Measurements from ENCODE around the gene BMP10. TPM values are rescaled to one million over a fixed set of nuclear protein-coding genes. Genes with fewer than 3 reads are reported as not detected.

Gene BMP10
- total RNA-seq, 1 donor from 2014 or later: 0.13 TPM

DNA sequence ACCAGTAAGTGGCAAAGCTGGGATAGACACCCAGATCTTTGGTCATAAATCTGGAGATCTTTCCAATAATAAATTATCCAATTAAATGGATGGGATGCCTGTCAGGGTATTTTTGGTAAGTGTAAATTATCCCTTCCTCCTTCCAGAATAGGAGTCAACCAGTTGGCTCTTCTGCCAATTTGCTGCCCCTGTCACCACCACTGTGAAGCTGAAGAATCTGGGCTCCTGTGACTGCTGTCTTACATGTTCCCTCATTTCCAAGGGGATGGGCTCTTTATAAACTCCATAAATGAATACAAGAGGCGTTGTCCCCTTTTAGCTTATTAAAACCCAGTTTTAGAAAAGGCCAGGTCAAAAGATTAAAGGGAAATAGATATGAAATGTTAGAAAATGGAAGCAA lies 17.8 kb upstream of the BMP10 start:
- Mint-ChIP-seq H3K36me3 (no peaks in the 10 kb centered on the region), H3K27me3 (ENCODE audit: low read depth) (peaks cover 27% of the 10 kb centered on the region), H3K4me1 (peaks cover 3% of the 10 kb centered on the region), H3K27ac (no peak overlapping the region), H3K9me3 (peaks cover 6% of the 10 kb centered on the region), H3K4me3 (no peak overlapping the region)
- TF ChIP-seq, protein P1, sequence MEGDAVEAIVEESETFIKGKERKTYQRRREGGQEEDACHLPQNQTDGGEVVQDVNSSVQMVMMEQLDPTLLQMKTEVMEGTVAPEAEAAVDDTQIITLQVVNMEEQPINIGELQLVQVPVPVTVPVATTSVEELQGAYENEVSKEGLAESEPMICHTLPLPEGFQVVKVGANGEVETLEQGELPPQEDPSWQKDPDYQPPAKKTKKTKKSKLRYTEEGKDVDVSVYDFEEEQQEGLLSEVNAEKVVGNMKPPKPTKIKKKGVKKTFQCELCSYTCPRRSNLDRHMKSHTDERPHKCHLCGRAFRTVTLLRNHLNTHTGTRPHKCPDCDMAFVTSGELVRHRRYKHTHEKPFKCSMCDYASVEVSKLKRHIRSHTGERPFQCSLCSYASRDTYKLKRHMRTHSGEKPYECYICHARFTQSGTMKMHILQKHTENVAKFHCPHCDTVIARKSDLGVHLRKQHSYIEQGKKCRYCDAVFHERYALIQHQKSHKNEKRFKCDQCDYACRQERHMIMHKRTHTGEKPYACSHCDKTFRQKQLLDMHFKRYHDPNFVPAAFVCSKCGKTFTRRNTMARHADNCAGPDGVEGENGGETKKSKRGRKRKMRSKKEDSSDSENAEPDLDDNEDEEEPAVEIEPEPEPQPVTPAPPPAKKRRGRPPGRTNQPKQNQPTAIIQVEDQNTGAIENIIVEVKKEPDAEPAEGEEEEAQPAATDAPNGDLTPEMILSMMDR (IDR thresholded peaks at IDR 0.05; ENCODE audit: unreplicated experiment): no peak
- no peak for DNase-seq (ENCODE audit: low spot score in 2 of 2, unreplicated experiment in 2 of 2)

DNA sequence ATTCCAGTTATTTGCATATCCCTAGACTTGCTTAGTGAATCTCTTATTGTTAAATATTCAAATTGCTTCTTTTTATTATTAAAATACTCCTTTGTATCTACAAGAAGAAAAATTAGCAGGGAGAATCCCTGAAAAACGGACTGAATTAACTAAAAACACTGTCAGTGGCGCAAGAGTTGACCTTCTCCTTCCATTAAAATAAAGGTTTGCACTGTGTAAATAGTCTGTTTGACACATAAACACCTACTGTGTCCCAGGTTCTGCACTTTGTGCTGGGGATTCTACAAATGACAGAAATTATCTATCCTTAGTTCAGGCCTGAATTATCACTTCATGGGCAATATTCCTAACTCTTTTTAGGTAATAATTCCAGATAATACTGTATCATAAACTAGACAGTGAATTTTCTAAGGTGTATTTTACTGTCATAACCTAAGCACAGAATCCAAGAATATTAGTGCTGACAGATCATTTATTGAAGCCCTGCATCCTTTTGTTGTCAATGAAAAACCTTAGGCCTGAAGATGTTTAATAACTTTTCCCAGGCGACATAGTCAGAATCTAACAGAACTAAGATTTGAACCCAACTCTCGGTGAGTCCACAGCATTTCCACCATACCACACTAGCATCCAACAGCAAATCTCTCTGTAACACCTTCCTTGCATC lies 17.0 kb upstream of the BMP10 start:
- Mint-ChIP-seq H3K27ac (no peak overlapping the region), H3K9me3 (peaks cover 6% of the 10 kb centered on the region), H3K4me3 (no peak overlapping the region), H3K27me3 (ENCODE audit: low read depth) (peaks cover 21% of the 10 kb centered on the region), H3K36me3 (no peaks in the 10 kb centered on the region), H3K4me1 (peaks cover 3% of the 10 kb centered on the region)
- TF ChIP-seq, protein P1 (IDR thresholded peaks at IDR 0.05; ENCODE audit: unreplicated experiment): no peak
- DNase-seq (ENCODE audit: low spot score in 2 of 2, unreplicated experiment in 2 of 2): no peak

GRCh38 chr2:68885811-68886075 lies 14.5 kb upstream of the BMP10 start:
- TF ChIP-seq, protein P1 (IDR thresholded peaks at IDR 0.05; ENCODE audit: unreplicated experiment): no peak
- DNase-seq (ENCODE audit: low spot score in 2 of 2, unreplicated experiment in 2 of 2): no peak
- Mint-ChIP-seq H3K27ac (no peak overlapping the region), H3K27me3 (ENCODE audit: low read depth) (peaks cover 26% of the 10 kb centered on the region), H3K4me3 (no peak overlapping the region), H3K4me1 (peaks cover 3% of the 10 kb centered on the region), H3K9me3 (peaks cover 3% of the 10 kb centered on the region), H3K36me3 (no peaks in the 10 kb centered on the region)

GRCh38 chr2:68885074-68885810 lies 14.0 kb upstream of the BMP10 start:
- TF ChIP-seq, protein P1 (IDR thresholded peaks at IDR 0.05; ENCODE audit: unreplicated experiment): no peak

GRCh38 chr2:68880213-68880612 lies 9.0 kb upstream of the BMP10 start:
- Mint-ChIP-seq H3K27ac (no peak overlapping the region), H3K27me3 (ENCODE audit: low read depth) (peaks cover 24% of the 10 kb centered on the region), H3K4me1 (peaks cover 10% of the 10 kb centered on the region), H3K36me3 (no peaks in the 10 kb centered on the region), H3K9me3 (peaks cover 3% of the 10 kb centered on the region), H3K4me3 (no peak overlapping the region)
- TF ChIP-seq, protein P1 (IDR thresholded peaks at IDR 0.05; ENCODE audit: unreplicated experiment): no peak
- no peak for DNase-seq (ENCODE audit: low spot score in 2 of 2, unreplicated experiment in 2 of 2)

More at GRCh38 chr2:68885074-68885810, 14.0 kb upstream of the BMP10 start:
- H3K27me3 Mint-ChIP-seq (ENCODE audit: low read depth): peaks cover 28% of the 10 kb centered on the region
- no peaks in the 10 kb centered on the region for H3K36me3 Mint-ChIP-seq
- H3K9me3 Mint-ChIP-seq: peaks cover 3% of the 10 kb centered on the region
- no peak overlapping the region for H3K27ac Mint-ChIP-seq
- no peak for DNase-seq (ENCODE audit: low spot score in 2 of 2, unreplicated experiment in 2 of 2)
- H3K4me1 Mint-ChIP-seq: peaks cover 3% of the 10 kb centered on the region
- H3K4me3 Mint-ChIP-seq: no peak overlapping the region

All from mesothelial cell of epicardium (in vitro differentiated cells).